GM21447 (cell line): ENCODE results near the gene FEN1.

ENCODE experiments used
- ATAC-seq: cut with Tn5 transposase; IDR thresholded peaks from one replicate; pipeline ENCODE4 v1.9.1; 2021; ENCODE audit not compliant: unreplicated experiment

Gene FEN1

GRCh38 chr11:61774411-61774810, 18.3 kb upstream of the FEN1 start:
- ATAC-seq = no peak

- no peak for ATAC-seq
These were observed 17.6 kb upstream of the FEN1 start for GRCh38 chr11:61775106-61775505.

GRCh38 chr11:61775606-61776554, 16.8 kb upstream of the FEN1 start:
- ATAC-seq = no peak

GRCh38 chr11:61776561-61777075, 16.1 kb upstream of the FEN1 start:
- no peak for ATAC-seq

GRCh38 chr11:61777234-61778090, 15.2 kb upstream of the FEN1 start:
- no peak for ATAC-seq

GRCh38 chr11:61778357-61778886, 14.3 kb upstream of the FEN1 start:
- ATAC-seq = no peak

- no peak for ATAC-seq
These were observed 13.6 kb upstream of the FEN1 start for GRCh38 chr11:61778920-61779650.

GRCh38 chr11:61779666-61780525, 12.8 kb upstream of the FEN1 start:
- no peak for ATAC-seq

- no peak for ATAC-seq
These were observed 12.0 kb upstream of the FEN1 start for GRCh38 chr11:61780581-61781162.

GRCh38 chr11:61781585-61781984, 11.1 kb upstream of the FEN1 start:
- no peak for ATAC-seq

- no peak for ATAC-seq
These were observed 10.4 kb upstream of the FEN1 start for GRCh38 chr11:61782299-61782698.

- no peak for ATAC-seq
These were observed 9.9 kb upstream of the FEN1 start for GRCh38 chr11:61782841-61783240.

GRCh38 chr11:61783717-61784505, 8.8 kb upstream of the FEN1 start:
- no peak for ATAC-seq

- no peak for ATAC-seq
These were observed 8.3 kb upstream of the FEN1 start for GRCh38 chr11:61784506-61784805.

- no peak for ATAC-seq
These were observed 6.8 kb upstream of the FEN1 start for GRCh38 chr11:61785837-61786402.

GRCh38 chr11:61787928-61788491, 4.7 kb upstream of the FEN1 start:
- no peak for ATAC-seq

GRCh38 chr11:61791737-61792309, 888 bp upstream of the FEN1 start:
- no peak for ATAC-seq
